GM12872 (cell line): ENCODE measurements around the gene SMARCE1.

Experiments
- TF ChIP-seq, protein P1 (sequence below): IDR thresholded peaks from 3 replicates; pipeline ENCODE4 v1.5.1; 2011; ENCODE audit warnings: low read depth, mild to moderate bottlenecking, low read length, moderate library complexity; ENCODE audit not compliant: insufficient read depth

SMARCE1 gene

GRCh38 chr17:40608061-40608581 is 39.5 kb downstream of the SMARCE1 start:
- TF ChIP-seq, protein P1, sequence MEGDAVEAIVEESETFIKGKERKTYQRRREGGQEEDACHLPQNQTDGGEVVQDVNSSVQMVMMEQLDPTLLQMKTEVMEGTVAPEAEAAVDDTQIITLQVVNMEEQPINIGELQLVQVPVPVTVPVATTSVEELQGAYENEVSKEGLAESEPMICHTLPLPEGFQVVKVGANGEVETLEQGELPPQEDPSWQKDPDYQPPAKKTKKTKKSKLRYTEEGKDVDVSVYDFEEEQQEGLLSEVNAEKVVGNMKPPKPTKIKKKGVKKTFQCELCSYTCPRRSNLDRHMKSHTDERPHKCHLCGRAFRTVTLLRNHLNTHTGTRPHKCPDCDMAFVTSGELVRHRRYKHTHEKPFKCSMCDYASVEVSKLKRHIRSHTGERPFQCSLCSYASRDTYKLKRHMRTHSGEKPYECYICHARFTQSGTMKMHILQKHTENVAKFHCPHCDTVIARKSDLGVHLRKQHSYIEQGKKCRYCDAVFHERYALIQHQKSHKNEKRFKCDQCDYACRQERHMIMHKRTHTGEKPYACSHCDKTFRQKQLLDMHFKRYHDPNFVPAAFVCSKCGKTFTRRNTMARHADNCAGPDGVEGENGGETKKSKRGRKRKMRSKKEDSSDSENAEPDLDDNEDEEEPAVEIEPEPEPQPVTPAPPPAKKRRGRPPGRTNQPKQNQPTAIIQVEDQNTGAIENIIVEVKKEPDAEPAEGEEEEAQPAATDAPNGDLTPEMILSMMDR: no peak

GRCh38 chr17:40607641-40608040 is 40.0 kb downstream of the SMARCE1 start:
- TF ChIP-seq, protein P1: no peak

- TF ChIP-seq, protein P1: no peak
Measured at GRCh38 chr17:40606548-40607353, 40.9 kb downstream of the SMARCE1 start.

GRCh38 chr17:40605306-40605705 is 42.3 kb downstream of the SMARCE1 start:
- TF ChIP-seq, protein P1: no peak

- TF ChIP-seq, protein P1: no peak
Measured at GRCh38 chr17:40604327-40605080, 43.1 kb downstream of the SMARCE1 start.

DNA sequence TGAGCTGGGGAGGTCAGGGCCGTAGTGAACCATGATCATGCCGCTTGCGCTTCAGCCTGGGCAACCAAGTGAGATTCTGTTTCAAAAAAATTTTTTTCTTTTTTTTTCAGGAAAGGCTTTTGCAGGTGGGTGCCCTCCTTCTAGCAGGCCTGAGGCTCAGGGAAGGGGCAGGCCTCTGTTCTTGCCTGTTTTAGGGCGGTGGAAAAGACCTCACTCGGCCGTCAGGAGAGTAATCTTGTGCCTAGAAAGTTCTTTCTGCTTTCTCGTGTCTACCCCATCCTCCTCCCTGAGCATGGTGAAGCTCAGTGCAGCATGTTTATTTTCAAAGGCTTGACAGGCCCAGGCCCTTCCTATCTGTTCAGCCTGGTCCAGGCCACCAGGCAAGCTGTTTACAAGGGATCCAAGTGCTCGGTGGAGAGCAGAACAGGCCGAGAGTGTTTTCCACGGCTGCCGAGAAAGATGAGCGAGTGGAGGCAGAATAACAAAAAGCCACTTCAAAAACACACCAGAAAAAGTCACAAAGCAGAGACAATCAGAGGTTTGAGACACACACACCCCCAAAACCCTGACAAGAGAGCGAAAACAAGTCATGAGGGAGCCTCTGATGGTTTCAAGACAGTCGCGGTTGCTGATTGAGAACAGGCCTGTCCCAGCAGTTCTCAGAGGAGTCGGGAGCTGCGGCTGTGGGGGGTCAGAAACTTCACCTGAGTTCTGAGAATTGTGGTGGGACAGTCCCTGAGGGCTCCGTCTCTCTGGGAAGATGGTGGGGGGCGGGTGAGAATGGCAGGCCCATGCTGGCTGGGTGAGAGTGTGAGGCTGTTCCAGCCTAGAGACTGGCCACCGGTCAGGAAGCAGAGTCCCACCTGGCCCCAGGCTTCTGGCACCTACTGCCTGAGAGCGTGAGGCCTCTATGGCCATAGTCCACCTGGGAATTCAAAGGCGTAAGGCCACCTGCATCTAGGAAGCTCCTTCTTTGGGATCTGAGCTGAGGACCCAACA is 44.9 kb downstream of the SMARCE1 start:
- TF ChIP-seq, protein P1: no peak
